Sciatic nerve (tissue), 1 donor: ENCODE measurements around the gene SPR. TPM values are rescaled to one million over a fixed set of nuclear protein-coding genes. Genes with fewer than 3 reads are reported as not detected.

Experiments
- total RNA-seq: library from RNA; stranded (reverse); fragmentation: NEBNext Ultra II Directional; extraction: Animal tissue kit (Norgen Biotek cat#: 25700); gene quantifications from one replicate; pipeline ENCODE4 v1.2.1, GENCODE V29; 2021
- donor health status: DM: no; HTN: no; CAD: no.

The SPR gene
- total RNA-seq, 1 donor from 2014 or later: 14.4 TPM

Other genes starting within 250 kb of the SPR start
- gene EXOC6B, start 61.4 kb upstream of the SPR start, total RNA-seq: 49.9 TPM
- gene EMX1, start 30.1 kb downstream of the SPR start, total RNA-seq: not detected
- gene SFXN5, start 184.3 kb downstream of the SPR start, total RNA-seq: 19.5 TPM
- 40.3 TPM for gene RAB11FIP5, start 225.5 kb downstream of the SPR start, total RNA-seq